Upper lobe of left lung (tissue), 4 donors: Measurements from ENCODE around the gene EBF3.

Experiments used
- POLR2A ChIP-seq, 4 donors: fragments of 450-650 bp; IDR thresholded peaks; one replicate each; pipeline ENCODE4 v1.5.1; 2016 to 2017; ENCODE audit warnings: antibody characterized with exemption in 4 of 4, mild to moderate bottlenecking in 2 of 4
- POLR2AphosphoS5 ChIP-seq, 2 donors: sonication (generic); formaldehyde crosslinking; IDR thresholded peaks; one replicate each; pipeline ENCODE4 v1.5.1; 2017; ENCODE audit warnings: antibody characterized with exemption in 2 of 2
- TF ChIP-seq, protein P1 (sequence below), 6 experiments: fragments of 450-650 bp in 4 of 6; fragments of 200-600 bp in 2 of 6; sonication (generic) in 2 of 6; IDR thresholded peaks; one replicate each; pipeline ENCODE4 v1.5.1; 2016 to 2019; ENCODE audit warnings: antibody characterized with exemption in 6 of 6

DNA sequence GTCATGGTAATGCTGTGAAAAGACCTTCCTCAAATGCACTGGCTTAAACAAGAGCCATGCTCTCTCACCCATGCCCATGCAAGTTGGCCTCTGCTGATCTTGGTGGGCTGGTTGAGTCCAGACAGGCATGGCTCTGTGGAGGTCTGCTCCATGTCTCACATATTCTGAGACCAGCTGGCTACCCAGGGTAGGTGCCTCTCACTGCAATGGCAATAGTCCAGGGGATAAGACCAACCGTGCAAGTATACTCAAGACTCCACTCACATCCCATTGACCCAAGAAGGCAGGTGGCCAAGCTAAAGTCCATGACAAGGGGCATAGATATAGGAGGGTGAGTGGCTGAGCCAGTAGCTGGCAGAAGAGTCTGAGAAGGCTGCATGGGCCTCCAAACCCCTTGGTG is 14.2 kb upstream of the EBF3 start:
- TF ChIP-seq, protein P1, sequence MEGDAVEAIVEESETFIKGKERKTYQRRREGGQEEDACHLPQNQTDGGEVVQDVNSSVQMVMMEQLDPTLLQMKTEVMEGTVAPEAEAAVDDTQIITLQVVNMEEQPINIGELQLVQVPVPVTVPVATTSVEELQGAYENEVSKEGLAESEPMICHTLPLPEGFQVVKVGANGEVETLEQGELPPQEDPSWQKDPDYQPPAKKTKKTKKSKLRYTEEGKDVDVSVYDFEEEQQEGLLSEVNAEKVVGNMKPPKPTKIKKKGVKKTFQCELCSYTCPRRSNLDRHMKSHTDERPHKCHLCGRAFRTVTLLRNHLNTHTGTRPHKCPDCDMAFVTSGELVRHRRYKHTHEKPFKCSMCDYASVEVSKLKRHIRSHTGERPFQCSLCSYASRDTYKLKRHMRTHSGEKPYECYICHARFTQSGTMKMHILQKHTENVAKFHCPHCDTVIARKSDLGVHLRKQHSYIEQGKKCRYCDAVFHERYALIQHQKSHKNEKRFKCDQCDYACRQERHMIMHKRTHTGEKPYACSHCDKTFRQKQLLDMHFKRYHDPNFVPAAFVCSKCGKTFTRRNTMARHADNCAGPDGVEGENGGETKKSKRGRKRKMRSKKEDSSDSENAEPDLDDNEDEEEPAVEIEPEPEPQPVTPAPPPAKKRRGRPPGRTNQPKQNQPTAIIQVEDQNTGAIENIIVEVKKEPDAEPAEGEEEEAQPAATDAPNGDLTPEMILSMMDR (IDR thresholded peaks at IDR 0.05): no peak
- TF ChIP-seq POLR2AphosphoS5 (IDR thresholded peaks at IDR 0.05): no peak
- no peak for TF ChIP-seq POLR2A (IDR thresholded peaks at IDR 0.05)
